Stimulated activated CD8-positive, alpha-beta memory T cell treated with anti-CD3 and anti-CD28 coated beads, Interleukin-12 subunit alpha, Interleukin-12 subunit beta, amount 100 ng/mL, for 24 hours (primary cell): ENCODE data around the gene NID1.
"Not testable (repeated sequence)": the region's sequence is repeated elsewhere in the genome, so short reads cannot be mapped to it uniquely, and the experiment has no call there.

ENCODE experiments used
- DNase-seq: peaks from one replicate; pipeline ENCODE4 v3.0.0-alpha.2; 2020; ENCODE audit errors: extremely low read depth

Gene NID1

GRCh38 chr1:236023926-236024565, 40.8 kb downstream of the NID1 start:
- no peak for DNase-seq

DNA sequence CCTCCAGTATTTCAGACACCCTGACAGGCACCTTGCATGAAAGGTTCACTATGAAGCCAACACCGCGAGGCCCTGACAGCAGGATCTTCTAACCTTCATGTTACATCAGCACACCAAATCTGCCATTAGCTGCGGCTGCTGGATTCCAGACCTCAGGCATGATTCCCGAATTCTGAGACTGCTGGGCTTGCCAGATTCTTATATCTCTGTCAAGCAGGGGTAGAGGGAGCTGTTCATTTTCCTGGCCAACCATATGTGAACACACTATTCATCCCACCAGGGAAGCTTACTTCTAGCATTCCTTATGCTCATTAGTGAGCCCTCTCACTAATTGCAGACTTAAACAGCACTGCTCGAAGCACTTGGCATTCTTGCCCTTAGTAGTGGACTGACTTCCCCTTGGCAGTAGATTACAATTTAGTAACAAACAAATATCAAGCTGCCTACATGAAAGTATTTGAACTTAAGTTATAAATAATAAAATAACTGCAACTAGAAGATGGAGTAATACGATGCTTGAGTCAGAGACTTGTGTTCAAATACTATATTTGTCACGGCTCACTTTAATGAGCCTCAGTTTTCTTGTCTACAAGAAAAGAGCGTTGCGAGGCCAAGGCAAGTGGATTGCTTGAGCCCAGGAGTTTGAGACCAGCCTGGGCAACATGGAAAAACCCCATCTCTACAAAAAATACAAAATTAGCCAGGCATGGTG, 43.3 kb downstream of the NID1 start:
- DNase-seq, result no peak

DNA sequence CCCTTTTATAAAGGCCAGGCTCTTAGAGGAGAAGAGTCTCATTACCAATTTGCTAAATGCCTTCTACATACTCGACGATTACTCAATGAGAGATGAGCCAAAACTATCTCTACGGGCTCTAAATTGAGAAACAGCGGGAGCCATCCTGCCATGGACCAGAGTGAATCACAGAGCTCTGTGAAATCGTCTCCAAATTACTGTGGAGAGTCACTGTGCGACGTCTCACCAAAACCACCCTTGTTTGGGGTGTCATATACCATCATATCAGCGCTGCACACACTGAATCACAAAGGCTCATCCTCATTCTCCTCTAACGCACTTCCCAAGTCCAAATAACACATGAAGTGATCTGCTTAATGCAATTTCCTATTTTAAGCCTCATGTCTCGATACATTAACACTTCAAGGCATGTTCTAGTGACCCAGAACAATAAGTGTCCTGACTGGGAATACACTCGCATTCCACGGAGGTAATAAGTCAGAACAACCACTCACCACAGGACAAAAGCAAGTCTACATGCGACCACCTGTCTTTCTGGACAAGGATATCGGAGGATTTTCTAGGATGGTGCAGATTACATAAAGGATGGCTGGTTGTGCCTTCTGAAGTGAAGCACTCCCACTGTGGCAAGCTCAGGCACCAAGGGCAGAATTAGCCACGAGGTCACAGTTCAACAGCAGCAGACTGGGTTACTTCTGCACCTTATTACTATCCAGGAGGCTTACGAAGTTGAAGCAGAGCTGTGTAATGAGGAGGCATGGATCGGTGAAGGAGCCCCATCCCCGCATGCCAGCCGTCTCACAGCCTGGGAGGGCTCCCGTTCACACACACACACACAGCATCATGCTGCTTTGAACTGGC, 44.3 kb downstream of the NID1 start:
- DNase-seq, result no peak

- no peak for DNase-seq
Measured at GRCh38 chr1:236018885-236019453, 45.9 kb downstream of the NID1 start.

DNA sequence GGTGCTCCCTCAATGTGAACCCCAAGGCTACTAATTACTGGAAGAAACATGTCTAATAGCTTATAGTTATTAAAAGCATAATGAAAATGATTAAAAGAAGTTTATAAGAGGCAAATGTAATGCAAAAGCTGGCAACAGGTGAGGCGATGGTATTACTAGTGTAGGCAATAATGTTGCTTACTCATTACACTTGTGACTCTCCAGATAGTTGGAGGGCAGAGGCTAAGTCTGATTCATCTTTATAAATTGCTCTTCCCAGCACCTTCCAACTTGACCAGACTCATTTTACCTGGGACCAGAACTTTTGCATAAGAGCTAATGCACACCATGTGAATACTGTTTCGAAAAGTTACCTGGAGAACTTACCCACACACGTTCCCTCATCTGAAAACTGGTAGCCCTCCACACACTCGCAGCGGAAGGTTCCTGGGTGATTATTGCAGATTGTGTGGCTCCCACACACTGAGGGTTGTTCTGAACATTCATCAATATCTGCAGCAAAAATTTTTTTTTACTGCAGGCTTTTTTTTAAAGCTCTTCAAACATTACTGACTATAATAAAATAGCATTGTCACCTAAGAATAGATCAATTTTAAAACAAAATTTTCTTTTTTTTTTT, 48.0 kb downstream of the NID1 start:
- no peak for DNase-seq

DNA sequence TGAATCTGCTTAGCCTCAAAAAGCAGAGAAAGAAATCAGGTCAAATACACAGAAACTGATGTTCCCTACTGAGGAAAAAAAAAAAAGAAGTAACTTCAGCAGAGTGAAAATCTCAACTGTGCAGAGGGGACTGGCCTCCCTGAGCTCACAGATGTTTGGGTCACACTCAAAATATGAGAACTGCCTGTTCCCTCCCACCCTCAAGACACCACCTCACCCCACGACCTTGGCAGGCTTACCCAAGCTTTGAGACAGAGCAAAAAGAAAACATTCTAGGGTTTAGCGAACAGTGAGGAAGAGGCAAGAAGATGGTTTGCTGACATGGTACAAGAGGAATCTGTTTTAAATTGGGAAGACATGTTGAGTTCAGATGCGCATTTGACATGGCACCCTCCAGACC, 48.8 kb downstream of the NID1 start:
- no peak for DNase-seq

DNA sequence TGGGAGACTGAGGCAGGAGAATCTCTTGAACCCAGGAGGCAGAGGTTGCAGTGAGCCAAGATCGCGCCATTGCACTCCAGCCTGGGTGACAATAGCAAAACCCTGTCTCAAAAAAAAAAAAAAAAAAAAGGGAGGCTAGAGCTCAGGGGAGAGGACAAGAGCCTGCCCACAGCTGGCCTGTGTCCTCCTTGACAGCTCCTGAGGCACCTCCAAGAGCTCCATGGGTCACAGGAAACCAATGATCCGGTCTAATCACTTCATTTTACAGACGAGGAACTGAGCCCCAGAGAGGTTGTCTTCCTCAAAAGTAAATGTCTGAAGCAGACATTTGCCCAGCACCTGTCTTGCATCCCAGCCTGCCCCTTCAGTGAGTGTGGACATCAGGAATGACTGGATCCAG, 49.4 kb downstream of the NID1 start:
- no peak for DNase-seq

DNA sequence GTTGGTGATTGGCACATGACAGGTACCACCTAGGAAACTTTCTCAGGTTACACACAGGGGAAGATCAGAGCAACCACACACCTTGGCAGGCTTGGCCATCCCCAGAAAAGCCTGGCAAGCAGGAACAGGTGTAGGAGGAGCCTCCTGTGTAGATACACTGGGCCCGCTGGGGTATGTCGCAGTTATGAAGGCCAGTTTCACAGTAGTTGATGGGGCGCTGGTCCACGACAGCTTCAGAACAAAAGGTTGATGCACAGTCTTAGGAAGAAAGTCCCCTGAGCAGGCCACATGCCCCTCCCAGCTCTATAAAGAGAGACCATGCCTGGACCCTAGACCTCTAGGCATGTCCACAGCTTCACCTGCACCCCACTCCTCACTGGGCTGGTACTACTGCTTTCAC, 51.6 kb downstream of the NID1 start:
- DNase-seq, result no peak

GRCh38 chr1:236011641-236012040, 53.2 kb downstream of the NID1 start:
- DNase-seq, result no peak

DNA sequence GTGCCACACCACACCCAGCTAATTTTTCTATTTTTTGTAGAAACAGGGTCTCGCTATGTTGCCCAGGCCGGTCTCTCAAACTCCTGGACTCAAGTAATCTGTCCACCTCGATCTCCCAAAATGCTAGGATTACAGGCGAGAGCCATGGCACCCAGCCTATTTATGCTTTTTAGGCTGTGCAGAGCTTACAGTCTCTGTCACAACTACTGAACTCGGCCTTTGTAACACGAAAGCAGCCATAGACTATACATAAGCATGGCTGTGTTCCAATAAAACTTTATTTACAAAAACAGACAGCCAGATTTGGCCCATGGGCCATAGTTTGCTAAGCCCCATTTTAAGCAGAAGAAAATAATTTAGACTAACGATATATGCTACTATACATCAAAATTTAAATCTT, 54.4 kb downstream of the NID1 start:
- no peak for DNase-seq

GRCh38 chr1:236009857-236010256, 55.0 kb downstream of the NID1 start:
- no peak for DNase-seq

- DNase-seq, result no peak
Measured at GRCh38 chr1:236009191-236009590, 55.7 kb downstream of the NID1 start.

GRCh38 chr1:236007781-236008180, 57.1 kb downstream of the NID1 start:
- no peak for DNase-seq

GRCh38 chr1:236003058-236003457, 61.8 kb downstream of the NID1 start:
- not testable (repeated sequence) for DNase-seq

GRCh38 chr1:236002572-236002971, 62.3 kb downstream of the NID1 start:
- no peak for DNase-seq

- no peak for DNase-seq
Measured at GRCh38 chr1:236002025-236002390, 62.9 kb downstream of the NID1 start.

DNA sequence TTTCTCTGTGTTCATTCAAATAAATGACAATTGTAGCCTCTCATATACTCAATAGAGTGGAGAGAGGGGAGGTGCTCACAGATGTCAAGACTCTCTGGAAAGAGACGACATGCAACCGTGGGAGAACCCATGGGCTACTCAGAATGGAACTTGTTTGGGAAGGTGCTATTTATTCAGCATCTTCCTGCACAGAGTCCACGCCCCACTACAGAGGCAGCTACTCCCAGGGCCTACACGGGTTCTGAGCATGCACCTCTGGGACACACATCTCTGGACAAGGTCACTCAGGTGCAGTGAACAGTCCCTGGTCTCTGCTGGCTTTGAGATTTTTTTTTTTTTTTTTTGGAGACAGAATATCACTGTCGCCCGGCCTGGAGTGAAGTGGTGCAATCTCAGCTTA, 64.1 kb downstream of the NID1 start:
- no peak for DNase-seq

GRCh38 chr1:235999259-235999925, 65.5 kb downstream of the NID1 start:
- DNase-seq, result peak; percentile 47

- DNase-seq, result no peak
Measured at GRCh38 chr1:235998812-235999211, 66.1 kb downstream of the NID1 start.

DNA sequence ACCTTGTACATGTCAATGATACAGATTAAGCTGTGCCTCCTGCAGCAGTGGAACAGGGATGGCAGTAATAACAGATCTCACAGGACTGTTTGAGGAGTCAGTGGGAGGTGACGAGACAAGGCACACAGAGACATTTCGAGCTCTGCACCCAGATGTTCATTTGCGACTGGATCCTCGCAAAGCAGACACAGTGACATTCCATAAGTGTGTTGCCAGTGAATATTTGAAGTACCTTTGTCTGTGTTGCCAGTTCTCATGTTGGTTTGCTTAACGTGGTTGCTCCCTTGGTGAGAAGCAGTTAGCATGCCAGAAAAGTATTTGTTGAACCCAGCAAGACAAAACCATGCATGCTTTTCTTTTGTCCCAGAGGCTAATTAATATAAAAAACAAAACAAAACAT, 67.0 kb downstream of the NID1 start:
- DNase-seq, result no peak

GRCh38 chr1:235997049-235997448, 67.8 kb downstream of the NID1 start:
- DNase-seq, result no peak
